Measurements from ENCODE around the gene NTM. TPM values are rescaled to one million over a fixed set of nuclear protein-coding genes. Genes with fewer than 3 reads are reported as not detected.
A peak's percentile ranks its signal among the peaks of the same experiment; 100 is the strongest.

NTM gene
- total and polyA plus RNA-seq, 4 experiments from 2014 or later = not detected

DNA sequence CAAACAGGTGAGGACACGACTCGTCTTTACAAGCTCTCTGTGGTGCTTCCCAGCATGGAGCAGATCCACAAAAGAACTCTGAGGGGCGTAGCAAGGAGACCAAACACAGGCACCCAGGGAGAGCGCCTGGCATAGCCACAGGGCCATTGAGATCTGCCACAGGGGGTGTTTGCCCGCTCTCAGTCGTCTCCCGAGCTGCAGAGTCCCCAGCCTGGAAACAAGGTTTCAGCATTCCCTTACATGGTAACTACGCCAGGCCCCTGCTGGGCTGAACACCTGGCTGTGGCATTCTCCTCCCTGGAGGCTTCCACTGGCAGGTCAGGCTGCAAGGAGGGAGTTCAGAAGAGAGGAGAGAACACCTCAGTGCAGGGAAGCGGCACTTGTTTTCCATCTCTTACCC is 962.1 kb downstream of the NTM start:
- ChIA-PET POLR2A (ENCODE audit: partially characterized antibody) (no interaction called here), CTCF (ENCODE audit: partially characterized antibody) (no interaction called here)
- H3K27ac Mint-ChIP-seq = no peak overlapping the region
- H3K4me1 ChIP-seq (ENCODE audit: insufficient read depth, low read length) = no peaks in the 10 kb centered on the region
- no peaks in the 10 kb centered on the region for H3K27me3 ChIP-seq (ENCODE audit: insufficient read depth, low read length)
- intact Hi-C loops (cut with micrococcal nuclease) = no loop called here
- no peak for DNase-seq
- no peaks in the 10 kb centered on the region for H3K36me3 ChIP-seq (ENCODE audit: insufficient read depth, low read length)
- no peak overlapping the region for H3K4me3 Mint-ChIP-seq
- no peaks in the 10 kb centered on the region for H3K36me3 Mint-ChIP-seq
- H3K4me1 Mint-ChIP-seq = no peaks in the 10 kb centered on the region
- no peaks in the 10 kb centered on the region for H3K9me3 ChIP-seq (ENCODE audit: control insufficient read depth in 1 of 2, low read length in 2 of 2)
- H3K27ac ChIP-seq (ENCODE audit: low read depth, low read length) = no peak overlapping the region
- H3K27me3 Mint-ChIP-seq = peaks cover 0 to 1% of the 10 kb centered on the region in 2 donors
- H3K9me3 Mint-ChIP-seq = peaks cover 0 to 14% (median 0%) of the 10 kb centered on the region in 8 donors
- H3K4me3 ChIP-seq (ENCODE audit: low read length in 2 of 2) = no peak overlapping the region

GRCh38 chr11:132334769-132335280 is 964.4 kb downstream of the NTM start:
- POLR2A ChIA-PET (ENCODE audit: partially characterized antibody) = no interaction called here
- Mint-ChIP-seq H3K27me3 (no peaks in the 10 kb centered on the region), H3K9me3 (peaks cover 0 to 9% (median 0%) of the 10 kb centered on the region in 8 donors), H3K36me3 (no peaks in the 10 kb centered on the region), H3K4me1 (no peaks in the 10 kb centered on the region), H3K4me3 (no peak overlapping the region), H3K27ac (no peak overlapping the region)
- Histone ChIP-seq H3K36me3 (ENCODE audit: insufficient read depth, low read length) (no peaks in the 10 kb centered on the region), H3K4me1 (ENCODE audit: insufficient read depth, low read length) (no peaks in the 10 kb centered on the region), H3K27ac (ENCODE audit: low read depth, low read length) (no peak overlapping the region), H3K9me3 (ENCODE audit: control insufficient read depth in 1 of 2, low read length in 2 of 2) (no peaks in the 10 kb centered on the region), H3K4me3 (ENCODE audit: low read length in 2 of 2) (no peak overlapping the region), H3K27me3 (ENCODE audit: insufficient read depth, low read length) (no peaks in the 10 kb centered on the region)
- intact Hi-C loops (cut with micrococcal nuclease) = no loop called here
- no peak for DNase-seq
- CTCF ChIA-PET (ENCODE audit: partially characterized antibody) = no interaction called here

DNA sequence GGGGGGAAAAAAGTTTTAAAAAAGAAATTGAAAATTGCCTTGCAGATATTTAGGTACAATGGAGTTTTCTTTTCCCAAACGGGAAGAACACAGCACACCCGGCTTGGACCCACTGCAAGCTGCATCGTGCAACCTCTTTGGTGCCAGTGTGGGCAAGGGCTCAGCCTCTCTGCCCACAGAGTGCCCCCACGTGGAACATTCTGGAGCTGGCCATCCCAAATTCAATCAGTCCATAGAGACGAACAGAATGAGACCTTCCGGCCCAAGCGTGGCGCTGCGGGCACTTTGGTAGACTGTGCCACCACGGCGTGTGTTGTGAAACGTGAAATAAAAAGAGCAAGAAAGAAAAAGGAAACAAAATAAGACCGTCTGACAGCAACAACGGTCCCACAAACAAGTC is 964.9 kb downstream of the NTM start:
- no peak for DNase-seq
- Histone ChIP-seq H3K9me3 (ENCODE audit: control insufficient read depth in 1 of 2, low read length in 2 of 2) (no peaks in the 10 kb centered on the region), H3K4me1 (ENCODE audit: insufficient read depth, low read length) (no peaks in the 10 kb centered on the region), H3K4me3 (ENCODE audit: low read length in 2 of 2) (no peak overlapping the region), H3K27ac (ENCODE audit: low read depth, low read length) (no peak overlapping the region), H3K36me3 (ENCODE audit: insufficient read depth, low read length) (no peaks in the 10 kb centered on the region), H3K27me3 (ENCODE audit: insufficient read depth, low read length) (no peaks in the 10 kb centered on the region)
- no peak overlapping the region for H3K27ac Mint-ChIP-seq
- no peaks in the 10 kb centered on the region for H3K4me1 Mint-ChIP-seq
- intact Hi-C loops (cut with micrococcal nuclease) = no loop called here
- H3K36me3 Mint-ChIP-seq = no peaks in the 10 kb centered on the region
- H3K9me3 Mint-ChIP-seq = peaks cover 0 to 6% (median 0%) of the 10 kb centered on the region in 8 donors
- no peak overlapping the region for H3K4me3 Mint-ChIP-seq
- POLR2A ChIA-PET (ENCODE audit: partially characterized antibody) = no interaction called here
- CTCF ChIA-PET (ENCODE audit: partially characterized antibody) = no interaction called here
- no peaks in the 10 kb centered on the region for H3K27me3 Mint-ChIP-seq

- Histone ChIP-seq H3K27me3 (ENCODE audit: insufficient read depth, low read length) (no peaks in the 10 kb centered on the region), H3K4me1 (ENCODE audit: insufficient read depth, low read length) (no peaks in the 10 kb centered on the region), H3K9me3 (ENCODE audit: control insufficient read depth in 1 of 2, low read length in 2 of 2) (no peaks in the 10 kb centered on the region), H3K27ac (ENCODE audit: low read depth, low read length) (no peak overlapping the region), H3K36me3 (ENCODE audit: insufficient read depth, low read length) (no peaks in the 10 kb centered on the region), H3K4me3 (ENCODE audit: low read length in 2 of 2) (no peak overlapping the region)
- POLR2A ChIA-PET (ENCODE audit: partially characterized antibody) = no interaction called here
- intact Hi-C loops (cut with micrococcal nuclease) = no loop called here
- CTCF ChIA-PET (ENCODE audit: partially characterized antibody) = no interaction called here
- Mint-ChIP-seq H3K27me3 (no peaks in the 10 kb centered on the region), H3K27ac (no peak overlapping the region), H3K9me3 (peaks cover 0 to 5% (median 0%) of the 10 kb centered on the region in 8 donors), H3K4me3 (no peak overlapping the region), H3K4me1 (no peaks in the 10 kb centered on the region), H3K36me3 (no peaks in the 10 kb centered on the region)
- DNase-seq = no peak
These were observed 966.5 kb downstream of the NTM start for GRCh38 chr11:132336781-132337535.

GRCh38 chr11:132337819-132338416 is 967.5 kb downstream of the NTM start:
- Histone ChIP-seq H3K27ac (ENCODE audit: low read depth, low read length) (no peak overlapping the region), H3K9me3 (ENCODE audit: control insufficient read depth in 1 of 2, low read length in 2 of 2) (no peaks in the 10 kb centered on the region), H3K27me3 (ENCODE audit: insufficient read depth, low read length) (no peaks in the 10 kb centered on the region), H3K4me1 (ENCODE audit: insufficient read depth, low read length) (no peaks in the 10 kb centered on the region), H3K4me3 (ENCODE audit: low read length in 2 of 2) (no peak overlapping the region), H3K36me3 (ENCODE audit: insufficient read depth, low read length) (no peaks in the 10 kb centered on the region)
- CTCF ChIA-PET (ENCODE audit: partially characterized antibody) = no interaction called here
- Mint-ChIP-seq H3K27me3 (no peaks in the 10 kb centered on the region), H3K4me1 (no peaks in the 10 kb centered on the region), H3K36me3 (no peaks in the 10 kb centered on the region), H3K4me3 (no peak overlapping the region), H3K9me3 (peaks cover 0 to 3% (median 0%) of the 10 kb centered on the region in 8 donors), H3K27ac (no peak overlapping the region)
- POLR2A ChIA-PET (ENCODE audit: partially characterized antibody) = no interaction called here
- no peak for DNase-seq
- intact Hi-C loops (cut with micrococcal nuclease) = no loop called here

DNA sequence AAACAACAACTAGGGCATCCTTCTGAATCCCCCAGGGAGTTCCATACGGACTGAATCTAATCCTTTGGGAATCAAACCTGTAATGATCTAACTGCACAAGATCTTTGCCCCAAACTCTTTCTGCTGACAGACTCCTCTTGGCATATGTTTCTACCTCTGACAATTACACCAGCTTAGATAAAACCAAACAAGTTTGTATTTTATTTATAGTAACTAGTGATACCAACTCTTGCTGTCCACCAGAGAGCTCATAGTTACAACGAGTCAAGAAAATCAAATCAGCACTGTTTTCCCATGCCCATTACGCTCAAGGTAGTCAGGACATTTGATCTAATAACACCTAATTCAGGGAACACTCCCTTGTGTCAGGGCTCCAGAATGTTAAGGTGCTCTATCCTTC is 972.0 kb downstream of the NTM start:
- H3K4me3 ChIP-seq (ENCODE audit: low read length in 2 of 2) = no peak overlapping the region
- DNase-seq = peak in 1 of 5 donors; percentile 35
- no peaks in the 10 kb centered on the region for H3K27me3 Mint-ChIP-seq
- POLR2A ChIA-PET (ENCODE audit: partially characterized antibody) = no interaction called here
- no peaks in the 10 kb centered on the region for H3K27me3 ChIP-seq (ENCODE audit: insufficient read depth, low read length)
- CTCF ChIA-PET (ENCODE audit: partially characterized antibody) = no interaction called here
- H3K4me1 Mint-ChIP-seq = peaks cover 0 to 4% (median under 1%) of the 10 kb centered on the region in 4 donors
- H3K9me3 ChIP-seq (ENCODE audit: control insufficient read depth in 1 of 2, low read length in 2 of 2) = no peaks in the 10 kb centered on the region
- no peaks in the 10 kb centered on the region for H3K36me3 ChIP-seq (ENCODE audit: insufficient read depth, low read length)
- peaks cover 0 to 3% (median 0%) of the 10 kb centered on the region in 8 donors for H3K9me3 Mint-ChIP-seq
- intact Hi-C loops (cut with micrococcal nuclease) = no loop called here
- H3K4me3 Mint-ChIP-seq = no peak overlapping the region
- no peak overlapping the region for H3K27ac ChIP-seq (ENCODE audit: low read depth, low read length)
- peaks cover 7% of the 10 kb centered on the region for H3K4me1 ChIP-seq (ENCODE audit: insufficient read depth, low read length)
- H3K36me3 Mint-ChIP-seq = no peaks in the 10 kb centered on the region
- no peak overlapping the region for H3K27ac Mint-ChIP-seq

DNA sequence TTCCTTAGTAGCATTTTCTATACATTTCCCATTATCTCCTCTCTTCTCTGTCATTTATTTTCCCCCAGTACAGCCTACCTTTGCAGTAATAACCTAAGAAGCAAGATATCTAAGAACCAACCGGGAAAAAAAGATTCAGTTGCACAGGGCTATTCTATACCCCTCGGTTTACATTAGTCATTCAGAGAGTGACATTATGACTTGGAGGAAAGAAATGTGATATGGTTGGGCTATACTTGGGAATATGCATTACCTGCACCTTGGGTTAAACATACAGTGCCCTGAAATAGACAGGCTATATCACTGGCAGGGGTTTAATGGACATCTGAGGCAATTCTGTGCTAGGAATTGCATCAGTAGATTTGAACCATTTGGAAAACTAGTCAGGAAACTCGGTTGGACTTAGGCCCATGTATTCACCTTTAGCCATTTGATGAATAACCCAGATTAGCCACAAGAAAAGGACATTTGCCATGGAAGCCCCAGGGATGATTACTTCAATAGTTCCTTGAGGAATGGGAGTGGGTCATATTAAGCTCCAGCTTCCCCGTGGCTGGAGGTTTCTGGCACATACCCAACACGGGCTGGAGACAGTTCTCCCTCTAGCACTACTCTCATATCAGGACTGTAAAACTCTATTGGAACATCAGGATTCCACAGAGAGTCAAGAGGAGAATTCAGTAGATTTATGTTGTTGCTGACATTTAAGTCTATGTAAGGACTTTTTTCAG is 973.2 kb downstream of the NTM start:
- Histone ChIP-seq H3K27me3 (ENCODE audit: insufficient read depth, low read length) (no peaks in the 10 kb centered on the region), H3K4me3 (ENCODE audit: low read length in 2 of 2) (no peak overlapping the region), H3K27ac (ENCODE audit: low read depth, low read length) (no peak overlapping the region), H3K36me3 (ENCODE audit: insufficient read depth, low read length) (no peaks in the 10 kb centered on the region), H3K9me3 (ENCODE audit: control insufficient read depth in 1 of 2, low read length in 2 of 2) (no peaks in the 10 kb centered on the region), H3K4me1 (ENCODE audit: insufficient read depth, low read length) (peaks cover 11% of the 10 kb centered on the region)
- H3K4me1 Mint-ChIP-seq = peaks cover 0 to 12% (median 5%) of the 10 kb centered on the region in 4 donors
- peaks cover 0 to 3% (median 0%) of the 10 kb centered on the region in 8 donors for H3K9me3 Mint-ChIP-seq
- ChIA-PET POLR2A (ENCODE audit: partially characterized antibody) (no interaction called here), CTCF (ENCODE audit: partially characterized antibody) (no interaction called here)
- DNase-seq = no peak
- H3K36me3 Mint-ChIP-seq = no peaks in the 10 kb centered on the region
- H3K4me3 Mint-ChIP-seq = no peak overlapping the region
- intact Hi-C loops (cut with micrococcal nuclease) = no loop called here
- H3K27me3 Mint-ChIP-seq = no peaks in the 10 kb centered on the region
- H3K27ac Mint-ChIP-seq = no peak overlapping the region

Data from CD4-positive, alpha-beta memory T cell (primary cell).